Measurements from ENCODE around the gene ARL15.

GRCh38 chr5:54217826-54218503 is 92.4 kb downstream of the ARL15 start:
- TF ChIP-seq EZH2phosphoT487 (IDR thresholded peaks at IDR 0.05; ENCODE audit: insufficient read depth, low read depth), result no peak
- TF ChIP-seq EZH2 (IDR thresholded peaks at IDR 0.05; ENCODE audit: insufficient read depth, poor library complexity, severe bottlenecking), result no peak
